Neural cell (in vitro differentiated cells): ENCODE data around the gene CCDC158. TPM values are rescaled to one million over a fixed set of nuclear protein-coding genes. Genes with fewer than 3 reads are reported as not detected.

Experiments used
- H2AFZ ChIP-seq: fragments of 200-600, 300-800 bp; sonication (generic), shearing (Covaris generic); 2 replicates; pipeline ENCODE4 v1.6.0; 2014; ENCODE audit warnings: low read depth, mild to moderate bottlenecking, antibody characterized with exemption, low read length, moderate library complexity
- H3F3A ChIP-seq: fragments of 200-600 bp; shearing (Covaris generic); 2 replicates; pipeline ENCODE4 v1.6.1; 2016; ENCODE audit warnings: mild to moderate bottlenecking, moderate library complexity, mixed read lengths, antibody characterized with exemption, low read length; ENCODE audit not compliant: insufficient read depth, poor library complexity, severe bottlenecking
- H3K27ac ChIP-seq: fragments of 200-600, 300-800 bp; sonication (generic), shearing (Covaris generic); 2 replicates; pipeline ENCODE4 v1.5.1; 2014; ENCODE audit warnings: mild to moderate bottlenecking, low read length, moderate library complexity
- H3K27me3 ChIP-seq: fragments of 300-800, 200-600 bp; sonication (generic), shearing (Covaris generic); 2 replicates; pipeline ENCODE4 v1.6.0; 2014; ENCODE audit warnings: mild to moderate bottlenecking, low read depth, low read length, moderate library complexity; ENCODE audit not compliant: insufficient read depth
- H3K36me3 ChIP-seq: fragments of 300-800, 200-600 bp; sonication (generic), shearing (Covaris generic); 2 replicates; pipeline ENCODE4 v1.5.1; 2014; ENCODE audit warnings: mild to moderate bottlenecking, antibody characterized with exemption, low read length, moderate library complexity; ENCODE audit not compliant: insufficient read depth
- H3K4me2 ChIP-seq: fragments of 300-800, 200-600 bp; sonication (generic), shearing (Covaris generic); 2 replicates; pipeline ENCODE4 v1.6.0; 2014; ENCODE audit warnings: mild to moderate bottlenecking, low read length
- H3K4me3 ChIP-seq: fragments of 300-800, 200-600 bp; sonication (generic), shearing (Covaris generic); 2 replicates; pipeline ENCODE4 v1.5.1; 2014; ENCODE audit warnings: mild to moderate bottlenecking, low read length, moderate library complexity
- H3K79me2 ChIP-seq: fragments of 200-600 bp; shearing (Covaris generic); replicated peaks from 2 replicates; pipeline ENCODE4 v1.6.0; 2014; ENCODE audit warnings: mild to moderate bottlenecking, low read length, moderate library complexity; ENCODE audit not compliant: insufficient read depth
- H3K9ac ChIP-seq: fragments of 300-800, 200-600 bp; sonication (generic), shearing (Covaris generic); 2 replicates; pipeline ENCODE4 v1.6.1; 2016; ENCODE audit warnings: mild to moderate bottlenecking, low read length, mixed read lengths
- H3K9me2 ChIP-seq: fragments of 200-600 bp; shearing (Covaris generic); 2 replicates; pipeline ENCODE4 v1.6.1; 2016; ENCODE audit warnings: mild to moderate bottlenecking, low read length, mixed read lengths; ENCODE audit not compliant: insufficient read depth
- H3K9me3 ChIP-seq: fragments of 200-600, 300-800 bp; sonication (generic), shearing (Covaris generic); 2 replicates; pipeline ENCODE4 v1.6.1; 2016; ENCODE audit warnings: mild to moderate bottlenecking, mixed run types, low read length, moderate library complexity, mixed read lengths
- H4K20me1 ChIP-seq: fragments of 200-600 bp; shearing (Covaris generic); 2 replicates; pipeline ENCODE4 v1.6.1; 2016; ENCODE audit warnings: mild to moderate bottlenecking, mixed run types; ENCODE audit not compliant: insufficient read depth
- CTCF ChIP-seq: fragments of 450-650 bp; IDR thresholded peaks from 2 replicates; pipeline ENCODE4 v1.5.1; 2014; ENCODE audit warnings: antibody characterized with exemption, mild to moderate bottlenecking, moderate library complexity; ENCODE audit not compliant: poor library complexity, severe bottlenecking
- EP300 ChIP-seq: fragments of 450-650 bp; conservative IDR thresholded peaks from 2 replicates; pipeline ENCODE4 v1.6.1; 2014; ENCODE audit warnings: antibody characterized with exemption, mild to moderate bottlenecking, moderate library complexity; ENCODE audit not compliant: poor library complexity, severe bottlenecking
- EZH2 ChIP-seq: fragments of 200-600, 300-800 bp; shearing (Covaris generic), sonication (generic); IDR thresholded peaks from 2 replicates; pipeline ENCODE4 v1.6.1; 2014; ENCODE audit warnings: antibody characterized with exemption, low read length, borderline replicate concordance, mild to moderate bottlenecking; ENCODE audit not compliant: insufficient read depth, poor library complexity, severe bottlenecking
- MXI1 ChIP-seq: fragments of 450-650 bp; conservative IDR thresholded peaks from 2 replicates; pipeline ENCODE4 v1.6.1; 2014; ENCODE audit warnings: antibody characterized with exemption, mild to moderate bottlenecking; ENCODE audit not compliant: poor library complexity, severe bottlenecking
- POLR2AphosphoS5 ChIP-seq: IDR thresholded peaks from 2 replicates; pipeline ENCODE4 v1.6.1; 2012
- RAD21 ChIP-seq: fragments of 450-650 bp; conservative IDR thresholded peaks from 2 replicates; pipeline ENCODE4 v1.6.1; 2014; ENCODE audit warnings: antibody characterized with exemption, mild to moderate bottlenecking, moderate library complexity
- SMC3 ChIP-seq: fragments of 450-650 bp; conservative IDR thresholded peaks from 2 replicates; pipeline ENCODE4 v1.6.1; 2014; ENCODE audit warnings: antibody characterized with exemption, mild to moderate bottlenecking, moderate library complexity; ENCODE audit not compliant: poor library complexity
- TAF1 ChIP-seq: IDR thresholded peaks from 2 replicates; pipeline ENCODE4 v1.6.1; 2012; ENCODE audit warnings: low read depth
- polyA plus RNA-seq: library from polyadenylated mRNA; depleted of rRNA; stranded (reverse); fragments of >200 nt; gene quantifications from 2 replicates; pipeline ENCODE4 v1.2.3, GENCODE V29; 2014
- TF ChIP-seq, protein P1 (sequence below): IDR thresholded peaks from 2 replicates; pipeline ENCODE4 v1.6.1; 2012; ENCODE audit warnings: borderline replicate concordance

The CCDC158 gene
- polyA plus RNA-seq, 1 donor from 2014 or later = not detected

- H2AFZ ChIP-seq = no peak overlapping the region
- no peak overlapping the region for H3K4me2 ChIP-seq
- H3K9ac ChIP-seq = no peak overlapping the region
- TF ChIP-seq MXI1 (no peak), POLR2AphosphoS5 (no peak), TAF1 (no peak), RAD21 (no peak), CTCF (no peak), EZH2 (no peak), EP300 (no peak), SMC3 (no peak)
- TF ChIP-seq, protein P1, sequence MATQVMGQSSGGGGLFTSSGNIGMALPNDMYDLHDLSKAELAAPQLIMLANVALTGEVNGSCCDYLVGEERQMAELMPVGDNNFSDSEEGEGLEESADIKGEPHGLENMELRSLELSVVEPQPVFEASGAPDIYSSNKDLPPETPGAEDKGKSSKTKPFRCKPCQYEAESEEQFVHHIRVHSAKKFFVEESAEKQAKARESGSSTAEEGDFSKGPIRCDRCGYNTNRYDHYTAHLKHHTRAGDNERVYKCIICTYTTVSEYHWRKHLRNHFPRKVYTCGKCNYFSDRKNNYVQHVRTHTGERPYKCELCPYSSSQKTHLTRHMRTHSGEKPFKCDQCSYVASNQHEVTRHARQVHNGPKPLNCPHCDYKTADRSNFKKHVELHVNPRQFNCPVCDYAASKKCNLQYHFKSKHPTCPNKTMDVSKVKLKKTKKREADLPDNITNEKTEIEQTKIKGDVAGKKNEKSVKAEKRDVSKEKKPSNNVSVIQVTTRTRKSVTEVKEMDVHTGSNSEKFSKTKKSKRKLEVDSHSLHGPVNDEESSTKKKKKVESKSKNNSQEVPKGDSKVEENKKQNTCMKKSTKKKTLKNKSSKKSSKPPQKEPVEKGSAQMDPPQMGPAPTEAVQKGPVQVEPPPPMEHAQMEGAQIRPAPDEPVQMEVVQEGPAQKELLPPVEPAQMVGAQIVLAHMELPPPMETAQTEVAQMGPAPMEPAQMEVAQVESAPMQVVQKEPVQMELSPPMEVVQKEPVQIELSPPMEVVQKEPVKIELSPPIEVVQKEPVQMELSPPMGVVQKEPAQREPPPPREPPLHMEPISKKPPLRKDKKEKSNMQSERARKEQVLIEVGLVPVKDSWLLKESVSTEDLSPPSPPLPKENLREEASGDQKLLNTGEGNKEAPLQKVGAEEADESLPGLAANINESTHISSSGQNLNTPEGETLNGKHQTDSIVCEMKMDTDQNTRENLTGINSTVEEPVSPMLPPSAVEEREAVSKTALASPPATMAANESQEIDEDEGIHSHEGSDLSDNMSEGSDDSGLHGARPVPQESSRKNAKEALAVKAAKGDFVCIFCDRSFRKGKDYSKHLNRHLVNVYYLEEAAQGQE = no peak
- no peak overlapping the region for H3K27ac ChIP-seq
- H3K79me2 ChIP-seq = peaks cover 53% of the 10 kb centered on the region
- H3K9me2 ChIP-seq = no peaks in the 10 kb centered on the region
- no peaks in the 10 kb centered on the region for H3F3A ChIP-seq
- no peaks in the 10 kb centered on the region for H4K20me1 ChIP-seq
- no peaks in the 10 kb centered on the region for H3K9me3 ChIP-seq
- no peaks in the 10 kb centered on the region for H3K36me3 ChIP-seq
- no peaks in the 10 kb centered on the region for H3K27me3 ChIP-seq
- H3K4me3 ChIP-seq = no peak overlapping the region
Measured at GRCh38 chr4:76470532-76470931, 49.6 kb upstream of the CCDC158 start.

DNA sequence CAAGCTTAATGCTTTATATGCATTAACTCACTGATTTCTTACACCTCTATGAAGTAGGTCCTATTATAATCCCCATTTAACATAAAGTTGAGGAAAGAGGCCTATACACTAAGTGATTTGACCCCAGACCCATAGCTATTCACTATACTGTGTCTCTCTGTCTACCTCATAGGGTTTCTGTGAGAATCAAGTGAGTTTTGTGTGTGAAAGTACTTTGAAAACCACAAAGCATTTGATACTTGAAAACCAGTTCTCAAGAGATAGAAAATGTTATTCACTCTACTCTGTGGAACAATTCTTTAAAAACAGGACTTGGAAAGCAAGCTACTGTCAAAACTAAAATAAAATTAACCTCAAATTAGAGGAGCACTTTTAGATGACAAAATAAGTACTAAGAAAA, 49.1 kb upstream of the CCDC158 start:
- H3K36me3 ChIP-seq = no peaks in the 10 kb centered on the region
- H3K79me2 ChIP-seq = peaks cover 53% of the 10 kb centered on the region
- no peaks in the 10 kb centered on the region for H4K20me1 ChIP-seq
- TF ChIP-seq EP300 = no peak
- no peak for TF ChIP-seq CTCF
- no peak overlapping the region for H3K27ac ChIP-seq
- no peaks in the 10 kb centered on the region for H3F3A ChIP-seq
- H3K27me3 ChIP-seq = no peaks in the 10 kb centered on the region
- H3K9ac ChIP-seq = no peak overlapping the region
- H3K4me2 ChIP-seq = no peak overlapping the region
- no peak overlapping the region for H2AFZ ChIP-seq
- H3K4me3 ChIP-seq = no peak overlapping the region
- H3K9me3 ChIP-seq = no peaks in the 10 kb centered on the region
- H3K9me2 ChIP-seq = no peaks in the 10 kb centered on the region
